ENCODE measurements around the gene MOSMO.
"Not testable (repeated sequence)": the region's sequence is repeated elsewhere in the genome, so short reads cannot be mapped to it uniquely, and the experiment has no call there.

Gene MOSMO

GRCh38 chr16:22007509-22008214, at the start of gene MOSMO:
Gene MOSMO, plus strand, starts transcription at chr16:22008111. Its CDS starts 191 bp downstream, at chr16:22008302.
- peak; percentile 74 for DNase-seq

- no peak for DNase-seq
Measured at GRCh38 chr16:21959050-21959449, 48.9 kb upstream of the MOSMO start.

DNA sequence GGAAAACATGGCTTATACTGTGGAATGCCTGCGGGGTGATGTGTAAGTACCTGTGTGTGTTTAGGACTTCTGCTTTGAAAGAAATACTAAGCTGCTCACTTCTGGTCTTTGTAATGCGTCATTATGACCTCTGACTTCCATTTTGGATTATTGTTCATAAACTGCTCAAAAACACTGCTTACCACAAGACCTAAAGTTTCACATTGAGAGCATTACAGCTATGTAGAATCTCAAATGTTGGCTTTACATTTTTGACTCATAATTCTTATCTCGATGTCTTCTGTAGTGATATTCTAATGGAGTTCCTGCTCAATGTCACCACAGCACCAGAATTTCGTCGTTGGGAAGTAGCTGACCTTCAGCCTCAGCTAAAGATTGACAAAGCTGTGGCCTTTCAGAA, 45.4 kb upstream of the MOSMO start:
- DNase-seq: no peak

DNA sequence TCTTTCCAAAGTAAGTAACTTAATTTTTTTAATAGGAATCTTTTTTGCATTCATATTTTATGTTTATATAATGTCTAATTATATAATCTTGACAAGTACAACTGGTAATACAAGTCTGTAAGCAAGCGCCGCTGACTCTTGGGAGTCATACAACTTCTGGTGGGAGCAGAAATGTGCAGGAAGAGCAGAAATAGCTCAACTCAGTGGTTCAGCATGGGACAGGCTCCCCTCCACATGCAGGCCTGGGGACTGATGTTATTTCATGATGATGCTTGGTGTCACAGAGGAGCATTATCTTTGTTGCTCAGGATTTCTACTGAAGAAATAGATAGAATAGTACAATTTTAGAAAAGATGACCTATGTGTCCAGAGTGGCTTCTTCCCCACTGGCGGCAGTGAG, 44.0 kb upstream of the MOSMO start:
- no peak for DNase-seq

DNA sequence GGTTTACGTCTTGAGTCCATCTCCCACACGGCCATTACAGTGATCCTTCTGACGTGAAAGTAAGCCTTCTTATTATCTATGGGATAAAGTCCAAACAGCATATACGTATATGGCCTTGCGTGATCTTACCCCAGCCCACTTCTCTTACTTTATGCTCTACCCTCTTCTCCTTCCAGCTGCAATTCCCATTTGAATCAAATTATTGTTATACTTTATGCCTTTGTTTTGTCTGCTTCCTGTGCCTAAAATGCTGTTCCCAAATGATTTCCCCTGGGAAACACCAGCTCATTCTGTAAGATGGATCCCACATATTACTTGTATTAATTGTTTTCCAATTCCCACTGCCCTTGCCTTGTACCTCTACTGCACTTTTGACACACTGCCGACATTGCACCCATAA, 43.6 kb upstream of the MOSMO start:
- no peak for DNase-seq

DNA sequence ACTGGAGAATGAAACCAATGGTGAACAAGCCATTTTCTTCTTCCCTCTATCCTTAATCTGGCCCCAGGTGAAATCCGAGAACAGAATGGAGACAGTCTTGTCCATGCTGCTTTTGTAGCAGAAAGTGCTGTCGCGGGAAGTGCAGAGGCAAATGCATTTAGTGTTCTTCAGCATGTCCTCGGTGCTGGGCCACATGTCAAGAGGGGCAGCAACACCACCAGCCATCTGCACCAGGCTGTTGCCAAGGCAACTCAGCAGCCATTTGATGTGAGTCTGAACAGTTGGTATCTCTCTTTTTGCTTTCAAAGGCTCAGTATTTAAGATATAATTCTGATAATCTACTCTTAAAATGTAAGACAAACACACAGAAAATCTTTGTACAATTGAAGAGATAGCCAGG, 36.1 kb upstream of the MOSMO start:
- DNase-seq: no peak

GRCh38 chr16:21973945-21974344, 34.0 kb upstream of the MOSMO start:
- DNase-seq: no peak

DNA sequence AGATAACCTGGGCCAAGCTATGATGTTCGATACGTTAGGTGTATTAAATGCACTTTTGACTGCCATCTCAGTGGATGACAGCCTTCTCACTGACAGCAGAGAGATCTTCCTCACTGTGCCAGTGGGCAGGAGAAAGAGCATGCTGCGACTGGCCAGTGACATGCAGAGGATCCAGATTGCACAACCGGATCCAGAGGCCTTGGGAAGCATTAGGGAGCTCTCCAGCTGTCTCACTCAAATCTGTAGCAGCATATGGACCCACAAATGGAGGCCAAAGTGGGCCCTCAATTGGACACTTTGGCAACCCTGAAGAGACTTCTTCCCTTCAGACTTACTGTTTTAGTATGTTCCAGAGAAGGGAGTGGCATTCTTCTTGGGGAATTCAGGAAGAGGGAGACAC, 27.9 kb upstream of the MOSMO start:
- DNase-seq: no peak

- no peak for DNase-seq
Measured at GRCh38 chr16:21982108-21982507, 25.8 kb upstream of the MOSMO start.

GRCh38 chr16:21984062-21984461, 23.8 kb upstream of the MOSMO start:
- no peak for DNase-seq

GRCh38 chr16:21985524-21985923, 22.4 kb upstream of the MOSMO start:
- no peak for DNase-seq

DNA sequence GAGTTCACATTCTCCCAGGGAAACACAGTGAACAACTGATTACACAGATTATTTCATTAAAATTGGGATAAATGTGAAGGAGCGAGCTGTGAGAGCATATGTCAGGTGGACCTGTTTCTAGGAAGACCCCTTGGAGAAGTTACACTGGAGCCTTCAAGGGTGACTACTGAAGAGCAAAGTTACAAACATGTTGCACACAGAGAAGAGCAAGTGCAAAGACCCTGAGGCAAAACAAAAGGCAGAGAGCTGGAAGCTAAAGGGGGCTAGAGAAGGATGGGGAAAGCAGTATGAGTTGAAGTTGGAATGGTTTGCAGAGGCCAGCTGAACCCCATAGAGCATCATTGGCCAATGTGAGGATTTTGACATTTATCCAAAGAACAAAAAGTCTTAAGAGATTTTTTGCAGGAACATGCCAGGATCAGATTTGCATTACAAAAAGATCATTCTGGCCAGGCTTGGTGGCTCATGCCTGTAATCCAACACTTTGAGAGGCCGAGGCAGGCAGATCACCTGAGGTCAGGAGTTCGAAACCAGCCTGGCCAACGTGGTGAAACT, 21.1 kb upstream of the MOSMO start:
- DNase-seq: no peak

GRCh38 chr16:21987498-21987897, 20.4 kb upstream of the MOSMO start:
- DNase-seq: no peak

DNA sequence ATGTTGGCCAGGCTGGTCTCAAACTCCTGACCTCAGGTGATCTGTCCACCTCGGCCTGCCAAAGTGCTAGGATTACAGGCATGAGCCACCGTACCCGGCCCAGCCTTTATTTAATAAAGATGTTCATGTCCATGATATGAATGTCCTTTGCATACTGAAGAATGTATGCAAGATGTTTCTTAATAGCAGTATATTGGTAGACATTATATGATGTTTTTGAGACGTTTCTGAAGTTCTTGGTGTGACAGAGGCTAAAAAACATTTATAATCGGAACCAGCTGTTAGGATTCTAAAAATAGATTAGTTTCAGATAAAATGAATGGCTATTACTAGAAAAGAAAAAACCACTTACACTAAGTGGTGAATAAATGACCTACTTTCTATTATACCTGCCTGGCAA, 18.8 kb upstream of the MOSMO start:
- DNase-seq: no peak

GRCh38 chr16:21989751-21990150, 18.2 kb upstream of the MOSMO start:
- DNase-seq: no peak

GRCh38 chr16:21990381-21990944, 17.4 kb upstream of the MOSMO start:
- no peak for DNase-seq

DNA sequence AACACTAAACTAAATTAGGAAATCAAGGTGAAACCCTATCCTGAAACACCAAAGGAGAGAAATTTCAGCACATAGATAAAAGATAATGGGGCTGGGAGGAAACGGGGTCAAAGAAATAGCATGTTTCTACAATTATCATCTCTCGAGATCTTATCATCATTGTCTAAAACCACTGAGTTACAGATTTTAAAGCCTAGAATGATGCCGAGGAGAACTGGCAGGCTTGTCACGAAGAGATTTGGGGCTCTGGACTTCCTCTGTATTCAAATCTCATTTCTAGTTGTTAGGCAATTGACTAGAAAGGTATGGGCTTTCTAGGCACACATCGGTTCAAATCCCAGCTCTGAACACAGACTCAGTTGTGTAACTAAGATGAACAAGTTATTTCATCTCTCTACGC, 16.3 kb upstream of the MOSMO start:
- no peak for DNase-seq

DNA sequence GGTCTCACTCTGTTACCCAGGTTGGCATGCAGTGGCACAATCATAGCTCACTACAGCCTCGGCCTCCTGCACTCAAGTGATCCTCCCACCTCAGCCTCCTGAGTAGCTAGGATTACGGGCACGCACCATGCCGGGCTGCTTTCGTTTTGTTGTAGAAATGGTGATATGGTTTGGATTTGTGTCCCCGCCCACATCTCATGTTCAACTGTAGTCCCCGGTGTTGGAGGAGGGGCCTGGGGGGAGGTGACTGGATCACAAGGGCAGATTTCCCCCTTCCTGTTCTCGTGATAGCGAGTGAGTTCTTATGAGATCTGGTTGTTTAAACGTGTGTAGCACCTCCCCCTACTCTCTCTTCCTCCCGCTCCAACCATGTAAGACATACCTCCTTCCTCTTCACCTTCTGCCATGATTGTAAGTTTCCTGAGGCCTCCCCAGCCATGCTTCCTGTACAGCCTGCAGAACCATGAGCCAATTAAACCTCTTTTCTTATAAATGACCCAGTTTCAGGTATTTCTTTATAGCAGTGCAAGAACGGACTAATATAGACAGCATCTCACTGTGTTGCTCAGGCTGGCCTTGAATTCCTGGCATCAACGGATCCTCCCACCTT, 12.9 kb upstream of the MOSMO start:
- no peak for DNase-seq

- DNase-seq: no peak
Measured at GRCh38 chr16:21996923-21997696, 10.8 kb upstream of the MOSMO start.

GRCh38 chr16:21997697-21998480, 10.0 kb upstream of the MOSMO start:
- no peak for DNase-seq

- no peak for DNase-seq
Measured at GRCh38 chr16:22001591-22001990, 6.3 kb upstream of the MOSMO start.

DNA sequence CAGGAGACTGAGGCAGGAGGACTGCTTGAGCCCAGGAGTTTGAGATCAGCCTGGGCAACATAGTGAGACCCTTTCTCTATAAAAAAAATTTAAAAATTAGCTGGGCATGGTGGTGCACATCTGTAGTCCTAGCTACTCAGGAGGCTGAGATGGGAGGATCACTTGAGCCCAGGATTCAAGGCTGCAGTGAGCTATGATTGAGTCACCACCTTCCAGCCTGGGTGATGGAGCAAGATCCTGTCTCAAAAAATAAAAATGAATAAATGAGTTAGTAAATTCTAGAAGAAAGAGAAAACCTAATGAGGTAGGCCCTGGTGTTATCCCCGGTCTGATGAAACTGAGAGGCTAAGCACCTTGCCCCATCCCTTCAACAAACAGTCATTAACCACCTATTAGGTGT, 5.9 kb upstream of the MOSMO start:
- DNase-seq: not testable (repeated sequence)

DNA sequence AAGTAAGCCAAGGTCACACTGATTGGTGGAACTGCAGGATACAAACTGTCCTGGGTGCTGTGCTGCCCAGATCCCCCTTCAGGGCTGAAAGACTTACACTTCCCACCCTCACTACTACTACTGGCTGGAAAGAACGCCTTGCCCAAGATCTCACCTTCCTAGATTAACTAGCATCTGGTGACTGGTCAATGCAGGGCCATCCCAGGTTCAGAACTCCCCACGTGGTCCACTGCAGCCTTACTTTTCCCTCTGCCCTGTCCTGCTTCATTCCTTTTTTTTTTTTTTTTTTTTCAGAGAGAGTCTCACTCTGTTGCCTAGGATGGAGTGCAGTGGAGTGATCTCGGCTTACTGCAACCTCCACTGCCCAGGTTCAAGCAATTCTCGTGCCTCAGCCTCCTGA, 4.7 kb upstream of the MOSMO start:
- DNase-seq: no peak
